Choroid plexus epithelial cell (primary cell): ENCODE results near the gene NFYA.
A peak's percentile ranks its signal among the peaks of the same experiment; 100 is the strongest.

Experiments used
- DNase-seq: peaks from one replicate; pipeline ENCODE4 v3.0.0-alpha.2; 2010; ENCODE audit warnings: low read depth
- H3K4me3 ChIP-seq: 2 replicates; pipeline ENCODE4 v1.5.1; 2011; ENCODE audit warnings: low read depth, mild to moderate bottlenecking, control low read depth, low read length, moderate library complexity
- CTCF ChIP-seq: conservative IDR thresholded peaks from 2 replicates; pipeline ENCODE4 v1.5.1; 2011; ENCODE audit warnings: low read depth, mild to moderate bottlenecking, control low read depth, inconsistent platforms, low read length, moderate library complexity

Gene NFYA

DNA sequence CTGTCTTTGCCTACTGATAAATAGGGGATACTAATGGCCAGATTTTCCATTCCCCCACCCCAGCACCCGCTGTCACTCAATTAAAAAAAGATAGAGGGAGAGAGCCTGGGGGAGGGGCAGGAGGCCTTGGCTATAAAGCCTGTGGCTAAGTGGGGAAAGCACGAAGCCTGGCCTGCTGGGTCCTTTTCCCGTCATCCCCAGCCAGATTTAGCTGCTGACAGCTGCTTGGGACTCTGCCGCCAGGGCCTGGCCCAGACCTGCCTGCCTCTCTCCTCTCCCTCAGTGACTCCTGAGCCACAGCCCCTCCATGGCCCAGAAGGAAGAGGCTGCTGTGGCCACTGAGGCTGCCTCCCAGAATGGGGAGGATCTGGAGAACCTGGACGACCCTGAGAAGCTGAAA, 19.7 kb upstream of the NFYA start, which contains the start of gene APOBEC2:
APOBEC2 (plus strand) TSS at position 162 of the 400 bp plus-strand sequence; CDS start at position 308, 146 bp downstream.
- no peak within 1 kb of the TSS for H3K4me3 ChIP-seq
- no peak for DNase-seq
- no peak for TF ChIP-seq CTCF

DNA sequence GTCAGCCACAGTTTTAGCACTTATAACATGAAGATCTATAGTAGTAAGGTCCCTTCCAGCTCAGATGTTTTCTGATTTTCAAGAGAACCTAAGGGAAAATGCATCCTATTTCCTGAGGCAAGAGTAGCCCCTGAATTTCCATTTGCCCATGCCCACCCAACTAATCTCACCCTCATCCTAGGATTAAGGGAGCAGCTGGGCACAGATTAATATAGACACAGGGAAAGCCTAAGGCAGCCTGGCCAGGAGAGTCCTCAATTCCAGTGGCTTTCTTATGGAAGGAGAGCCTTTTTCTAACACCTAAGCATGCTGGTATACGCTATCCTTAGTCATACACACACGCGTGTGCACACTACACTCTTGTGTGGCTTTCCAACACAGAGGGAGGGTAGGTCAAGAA, 18.3 kb upstream of the NFYA start:
- H3K4me3 ChIP-seq: no peak overlapping the region
- no peak for DNase-seq
- no peak for TF ChIP-seq CTCF

- TF ChIP-seq CTCF: no peak
- DNase-seq: no peak
- no peak overlapping the region for H3K4me3 ChIP-seq
Observed at GRCh38 chr6:41055149-41055548, 17.6 kb upstream of the NFYA start.

DNA sequence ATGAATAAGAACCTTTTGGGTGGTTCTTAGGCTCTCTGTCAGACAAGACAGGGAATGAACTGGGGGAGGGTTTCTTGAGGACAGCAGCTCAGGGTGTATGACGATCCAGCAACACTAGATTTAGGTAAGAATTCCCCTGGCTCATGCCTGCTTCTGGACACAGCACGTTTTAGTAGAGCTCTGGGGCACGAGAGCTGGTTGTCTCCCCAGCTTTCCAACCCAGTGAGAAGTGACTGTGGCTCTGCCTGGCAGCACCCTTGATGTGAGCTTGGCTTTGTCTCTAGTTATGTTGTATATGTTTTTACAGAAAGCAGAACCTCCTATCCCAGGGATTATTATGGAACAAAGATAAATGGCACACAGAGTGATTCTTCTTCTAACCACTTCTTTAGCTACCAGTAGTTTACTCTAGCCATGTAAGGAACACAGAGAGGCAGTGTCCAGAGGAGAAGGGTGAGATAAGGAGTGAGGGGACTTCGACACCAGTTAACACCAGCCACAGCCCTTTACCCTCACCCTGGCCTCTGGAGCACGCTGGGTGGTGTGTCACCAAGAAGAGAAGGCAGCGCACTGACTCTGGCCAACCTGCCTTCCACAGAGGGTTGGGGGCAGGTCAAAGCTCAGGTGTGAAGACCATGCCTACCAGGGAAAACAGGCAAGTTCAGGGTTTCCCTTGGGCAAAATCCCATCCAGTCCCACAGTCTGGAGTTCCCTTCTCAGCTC, 15.8 kb upstream of the NFYA start:
- no peak for DNase-seq
- no peak overlapping the region for H3K4me3 ChIP-seq
- TF ChIP-seq CTCF: no peak

DNA sequence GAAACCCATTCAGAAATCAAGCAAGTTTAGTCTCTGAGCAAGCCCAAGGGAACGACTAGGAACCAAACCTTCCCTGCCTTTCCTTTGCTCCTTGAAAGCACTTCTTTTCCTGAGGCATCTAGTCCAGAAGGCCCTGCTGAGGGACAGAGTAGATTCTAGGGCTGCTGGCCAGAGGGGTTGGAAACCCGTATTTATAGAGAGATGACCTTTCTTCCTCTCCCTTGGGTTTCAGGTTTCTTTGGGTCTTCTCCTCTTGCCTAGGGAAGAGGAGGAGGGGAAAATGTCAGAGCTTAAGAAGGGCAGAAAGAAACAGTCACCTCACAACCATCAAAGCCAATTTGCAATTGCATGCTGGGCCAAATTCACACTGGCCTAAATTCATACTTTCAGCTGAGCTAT, 14.0 kb upstream of the NFYA start:
- no peak overlapping the region for H3K4me3 ChIP-seq
- DNase-seq: no peak
- TF ChIP-seq CTCF: no peak

DNA sequence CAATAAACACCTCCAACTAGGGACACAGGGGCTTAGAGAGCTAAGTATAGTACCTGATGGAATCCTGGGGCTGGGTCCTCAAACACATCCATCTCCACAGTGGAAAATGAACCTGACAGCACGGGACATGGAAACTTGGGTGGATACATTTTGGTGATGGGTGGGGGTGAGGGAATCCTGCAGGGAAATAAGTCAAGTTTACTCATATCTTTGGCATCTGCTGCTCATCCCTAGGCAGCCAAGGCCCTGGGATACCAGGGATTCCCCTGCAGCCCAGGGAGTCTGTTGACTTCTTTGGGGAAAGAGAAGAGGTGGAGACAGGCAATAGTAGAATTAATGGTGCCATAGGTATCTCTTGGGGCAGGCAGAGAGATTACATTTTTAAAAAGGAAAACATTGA, 13.2 kb upstream of the NFYA start:
- TF ChIP-seq CTCF: no peak
- DNase-seq: peak; percentile 47
- H3K4me3 ChIP-seq: no peak overlapping the region

DNA sequence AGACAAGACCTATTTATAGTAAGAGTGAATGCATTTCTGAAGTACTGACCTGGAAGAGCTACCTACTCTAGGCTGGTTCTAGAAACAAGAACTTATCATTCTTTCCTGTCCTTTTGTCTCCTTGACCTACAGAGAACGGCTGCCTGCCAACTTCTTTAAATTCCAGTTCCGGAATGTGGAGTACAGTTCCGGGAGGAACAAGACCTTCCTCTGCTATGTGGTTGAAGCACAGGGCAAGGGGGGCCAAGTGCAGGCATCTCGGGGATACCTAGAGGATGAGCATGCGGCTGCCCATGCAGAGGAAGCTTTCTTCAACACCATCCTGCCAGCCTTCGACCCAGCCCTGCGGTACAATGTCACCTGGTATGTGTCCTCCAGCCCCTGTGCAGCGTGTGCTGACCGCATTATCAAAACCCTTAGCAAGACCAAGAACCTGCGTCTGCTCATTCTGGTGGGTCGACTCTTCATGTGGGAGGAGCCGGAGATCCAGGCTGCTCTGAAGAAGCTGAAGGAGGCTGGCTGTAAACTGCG, 11.5 kb upstream of the NFYA start:
- no peak for DNase-seq
- H3K4me3 ChIP-seq: no peak overlapping the region
- no peak for TF ChIP-seq CTCF
